ENCODE measurements around the gene RAD51AP1. TPM values are rescaled to one million over a fixed set of nuclear protein-coding genes. Genes with fewer than 3 reads are reported as not detected.

Gene RAD51AP1
- total and polyA plus RNA-seq, 10 donors = 3.6 to 10.9 (median 5.1) TPM

DNA sequence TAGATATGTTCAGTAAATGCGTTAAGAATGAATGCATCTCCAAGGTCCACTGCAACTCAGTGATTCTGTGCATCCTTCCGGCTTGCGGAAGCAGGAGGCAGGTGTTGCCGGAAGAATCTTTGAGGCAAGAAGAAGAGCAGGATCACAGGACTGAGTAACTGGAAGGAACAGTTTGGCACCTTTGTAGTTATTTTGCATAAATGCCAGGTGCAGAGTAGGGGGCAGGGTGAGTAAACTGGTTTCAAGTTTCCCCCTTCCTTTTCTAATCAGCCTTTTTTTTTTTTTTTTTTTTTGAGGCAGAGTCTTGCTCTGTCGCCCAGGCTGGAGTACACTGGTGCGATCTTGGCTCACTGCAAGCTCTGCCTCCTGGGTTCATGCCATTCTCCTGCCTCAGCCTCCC, 45.6 kb downstream of the RAD51AP1 start:
- no peak for DNase-seq
- Histone ChIP-seq H3K27ac (no peak overlapping the region), H3K36me3 (no peaks in the 10 kb centered on the region), H3K4me1 (peaks cover 0 to 14% (median 12%) of the 10 kb centered on the region in 6 donors), H3K27me3 (replicated peaks in 1 of 7) (no peaks in the 10 kb centered on the region), H3K9me3 (no peaks in the 10 kb centered on the region), H3K4me3 (no peak overlapping the region)
- intact Hi-C loops (cut with DNase I; ENCODE audit: low total_unique reads) = no loop called here
- TF ChIP-seq POLR2AphosphoS5 (IDR thresholded peaks at IDR 0.05) = no peak
- no peak for TF ChIP-seq POLR2A (IDR thresholded peaks at IDR 0.05)
- TF ChIP-seq, protein P1, sequence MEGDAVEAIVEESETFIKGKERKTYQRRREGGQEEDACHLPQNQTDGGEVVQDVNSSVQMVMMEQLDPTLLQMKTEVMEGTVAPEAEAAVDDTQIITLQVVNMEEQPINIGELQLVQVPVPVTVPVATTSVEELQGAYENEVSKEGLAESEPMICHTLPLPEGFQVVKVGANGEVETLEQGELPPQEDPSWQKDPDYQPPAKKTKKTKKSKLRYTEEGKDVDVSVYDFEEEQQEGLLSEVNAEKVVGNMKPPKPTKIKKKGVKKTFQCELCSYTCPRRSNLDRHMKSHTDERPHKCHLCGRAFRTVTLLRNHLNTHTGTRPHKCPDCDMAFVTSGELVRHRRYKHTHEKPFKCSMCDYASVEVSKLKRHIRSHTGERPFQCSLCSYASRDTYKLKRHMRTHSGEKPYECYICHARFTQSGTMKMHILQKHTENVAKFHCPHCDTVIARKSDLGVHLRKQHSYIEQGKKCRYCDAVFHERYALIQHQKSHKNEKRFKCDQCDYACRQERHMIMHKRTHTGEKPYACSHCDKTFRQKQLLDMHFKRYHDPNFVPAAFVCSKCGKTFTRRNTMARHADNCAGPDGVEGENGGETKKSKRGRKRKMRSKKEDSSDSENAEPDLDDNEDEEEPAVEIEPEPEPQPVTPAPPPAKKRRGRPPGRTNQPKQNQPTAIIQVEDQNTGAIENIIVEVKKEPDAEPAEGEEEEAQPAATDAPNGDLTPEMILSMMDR (IDR thresholded peaks at IDR 0.05 in 8 of 11, conservative IDR thresholded peaks at IDR 0.05 in 3 of 11) = no peak
- 83 to 95% (median 91%) methylated on average over 5 to 6 of the region's 6 CpGs for WGBS, 5 donors

GRCh38 chr12:4584896-4585295, 46.2 kb downstream of the RAD51AP1 start:
- Histone ChIP-seq H3K36me3 (no peaks in the 10 kb centered on the region), H3K27ac (no peak overlapping the region), H3K27me3 (replicated peaks in 1 of 7) (no peaks in the 10 kb centered on the region), H3K9me3 (no peaks in the 10 kb centered on the region), H3K4me3 (no peak overlapping the region), H3K4me1 (peaks cover 0 to 8% (median 6%) of the 10 kb centered on the region in 6 donors)
- TF ChIP-seq, protein P1 (IDR thresholded peaks at IDR 0.05 in 8 of 11, conservative IDR thresholded peaks at IDR 0.05 in 3 of 11) = no peak
- no peak for TF ChIP-seq POLR2AphosphoS5 (IDR thresholded peaks at IDR 0.05)
- no peak for TF ChIP-seq POLR2A (IDR thresholded peaks at IDR 0.05)
- intact Hi-C loops (cut with DNase I; ENCODE audit: low total_unique reads) = no loop called here
- no peak for DNase-seq
- WGBS, 5 donors = 85 to 94% (median 92%) methylated on average over 7 of the region's 7 CpGs

DNA sequence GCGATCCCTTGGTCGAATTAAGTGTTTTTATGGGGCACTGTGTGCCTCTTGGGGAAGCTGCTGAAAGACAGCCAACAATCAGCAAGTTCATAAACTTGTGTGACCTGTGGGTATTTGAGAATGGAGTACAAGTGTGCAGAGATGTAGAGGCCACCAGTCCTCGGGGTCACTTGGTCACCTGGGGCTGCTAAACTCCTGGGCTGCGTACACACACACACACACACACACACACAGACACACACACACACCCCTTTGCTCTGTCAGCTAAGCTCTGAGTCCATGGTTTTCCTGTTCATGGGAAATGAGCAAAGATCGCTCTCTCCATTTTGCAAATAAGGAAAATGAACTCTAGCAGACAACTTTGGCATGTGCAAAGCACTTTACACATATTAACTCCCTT, 47.8 kb downstream of the RAD51AP1 start:
- Histone ChIP-seq H3K36me3 (no peaks in the 10 kb centered on the region), H3K27me3 (replicated peaks in 1 of 7) (no peaks in the 10 kb centered on the region), H3K4me1 (no peaks in the 10 kb centered on the region), H3K4me3 (no peak overlapping the region), H3K27ac (no peak overlapping the region), H3K9me3 (no peaks in the 10 kb centered on the region)
- DNase-seq = no peak
- TF ChIP-seq, protein P1 (IDR thresholded peaks at IDR 0.05 in 8 of 11, conservative IDR thresholded peaks at IDR 0.05 in 3 of 11) = no peak
- TF ChIP-seq POLR2AphosphoS5 (IDR thresholded peaks at IDR 0.05) (no peak), POLR2A (IDR thresholded peaks at IDR 0.05) (no peak)
- intact Hi-C loops (cut with DNase I; ENCODE audit: low total_unique reads) = no loop called here
- 59 to 68% (median 67%) methylated on average over 5 of the region's 5 CpGs for WGBS, 5 donors

DNA sequence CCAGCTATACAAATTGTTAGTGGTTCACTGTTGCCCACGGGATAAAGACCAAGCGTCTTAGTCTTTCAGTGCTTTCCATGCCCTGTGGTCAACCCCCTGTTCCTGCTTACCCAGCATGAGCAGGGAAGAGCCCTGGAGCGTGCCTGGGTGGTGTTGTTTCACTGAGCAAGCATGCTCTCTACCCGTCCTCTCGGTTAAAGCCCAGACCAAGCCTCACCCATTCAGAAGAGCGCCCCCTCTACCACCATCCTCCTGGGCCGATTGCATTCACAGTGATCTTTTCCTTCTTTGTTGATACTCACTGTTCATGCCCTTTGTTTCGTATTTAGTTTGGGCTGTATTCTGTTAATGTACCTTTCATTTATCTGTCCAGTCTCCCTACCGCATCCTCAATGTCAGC, 48.4 kb downstream of the RAD51AP1 start:
- no peak for DNase-seq
- TF ChIP-seq POLR2AphosphoS5 (IDR thresholded peaks at IDR 0.05) (no peak), POLR2A (IDR thresholded peaks at IDR 0.05) (no peak)
- TF ChIP-seq, protein P1 (IDR thresholded peaks at IDR 0.05 in 8 of 11, conservative IDR thresholded peaks at IDR 0.05 in 3 of 11) = no peak
- H3K36me3 ChIP-seq = no peaks in the 10 kb centered on the region
- no peak overlapping the region for H3K4me3 ChIP-seq
- no peaks in the 10 kb centered on the region for H3K27me3 ChIP-seq (replicated peaks in 1 of 7)
- no peaks in the 10 kb centered on the region for H3K9me3 ChIP-seq
- intact Hi-C loops (cut with DNase I; ENCODE audit: low total_unique reads) = no loop called here
- H3K27ac ChIP-seq = no peak overlapping the region
- no peaks in the 10 kb centered on the region for H3K4me1 ChIP-seq
- 79 to 85% (median 84%) methylated on average over 9 of the region's 9 CpGs for WGBS, 5 donors
